Stomach (tissue), 9 donors: Measurements from ENCODE around the gene ABTB2. TPM values are rescaled to one million over a fixed set of nuclear protein-coding genes. Genes with fewer than 3 reads are reported as not detected.
"Not testable (repeated sequence)": the region's sequence is repeated elsewhere in the genome, so short reads cannot be mapped to it uniquely, and the experiment has no call there.

ENCODE experiments used
- DNase-seq, 2 donors: peaks; one replicate each; pipeline versions ENCODE4 v3.0.0 to v3.0.0-alpha.2; 2013 to 2019
- H3K27ac ChIP-seq, 5 donors: fragments of 200-600 bp in 4 of 5; sonication (generic) in 4 of 5; one replicate each; pipeline ENCODE4 v1.5.1; 2013 to 2019; ENCODE audit warnings: mild to moderate bottlenecking in 1 of 5, moderate library complexity in 1 of 5
- H3K27me3 ChIP-seq, 3 donors: fragments of 200-600 bp; sonication (generic); one replicate each; pipeline ENCODE4 v1.5.1; 2017 to 2019; ENCODE audit warnings: mixed run types in 1 of 3
- H3K36me3 ChIP-seq, 4 donors: fragments of 200-600 bp; sonication (generic); 1 replicate in 3 of 4; 2 replicates in 1 of 4; pipeline ENCODE4 v1.5.1; 2016 to 2019
- H3K4me1 ChIP-seq, 4 donors: fragments of 200-600 bp; sonication (generic); one replicate each; pipeline ENCODE4 v1.5.1; 2016 to 2019
- H3K4me3 ChIP-seq, 4 donors: fragments of 200-600 bp; sonication (generic) in 3 of 4; one replicate each; pipeline ENCODE4 v1.5.1; 2016 to 2019; ENCODE audit warnings: mild to moderate bottlenecking in 1 of 4
- H3K9me3 ChIP-seq, 4 donors: fragments of 200-600 bp; sonication (generic); one replicate each; pipeline ENCODE4 v1.5.1; 2016 to 2019
- CTCF ChIP-seq, 7 experiments: fragments of 450-650 bp in 4 of 7; fragments of 200-600 bp in 3 of 7; sonication (generic) in 3 of 7; IDR thresholded peaks; one replicate each; pipeline ENCODE4 v1.5.1; 2016 to 2019; ENCODE audit warnings: antibody characterized with exemption in 7 of 7, control low read depth in 2 of 7, mild to moderate bottlenecking in 1 of 7
- EP300 ChIP-seq: sonication (generic); formaldehyde crosslinking; IDR thresholded peaks from one replicate; pipeline ENCODE4 v1.6.1; 2017; ENCODE audit warnings: antibody characterized with exemption
- POLR2A ChIP-seq, 4 donors: fragments of 450-650 bp; IDR thresholded peaks; one replicate each; pipeline ENCODE4 v1.6.1; 2016; ENCODE audit warnings: antibody characterized with exemption in 4 of 4, control low read depth in 2 of 4, mild to moderate bottlenecking in 1 of 4, moderate library complexity in 1 of 4
- POLR2AphosphoS5 ChIP-seq, 3 donors: sonication (generic); formaldehyde crosslinking; IDR thresholded peaks; one replicate each; pipeline ENCODE4 v1.6.1; 2016; ENCODE audit warnings: antibody characterized with exemption in 3 of 3
- WGBS, 5 donors: extraction: QIAGEN DNeasy Blood & Tissue Kit in 3 of 5; methylation state at CpG; one replicate each; pipeline versions ENCODE4 v1.1.5 to v1.1.7; 2013 to 2018; 5-methylcytosine and 5-hydroxymethylcytosine counted together
- intact Hi-C: fragments of 100-400 bp; cut with DNase I; formaldehyde crosslinking; loops from one replicate; pipeline ENCODE4 v1.15.1; 2023; ENCODE audit warnings: low total_unique reads
- polyA plus RNA-seq, 3 donors: library from polyadenylated mRNA; stranded (reverse); fragments of 200-250 nt; gene quantifications; one replicate each; pipeline ENCODE4 v1.2.3, GENCODE V29; 2013
- total RNA-seq, 5 donors: library from RNA; depleted of rRNA; stranded (reverse); fragments of >200 nt; gene quantifications; one replicate each; pipeline versions ENCODE4 v1.1.0 to v1.2.3, GENCODE V29; 2014 to 2016
- donor health status: healthy with polysubstance abuse.
- donor health status: Bipolar disorder and iron deficiency.
- donor health status: healthy.

ABTB2 gene
- total and polyA plus RNA-seq, 8 donors: 0.58 to 12.7 (median 2.2) TPM

- intact Hi-C loops: no loop called here
- peak overlapping the region in 4 of 5 donors; percentile 2 to 67 (median 52) for H3K27ac ChIP-seq
- H3K27me3 ChIP-seq: no peaks in the 10 kb centered on the region
- no peak overlapping the region for H3K4me3 ChIP-seq
- peaks cover 0 to 15% (median 9%) of the 10 kb centered on the region in 4 donors for H3K4me1 ChIP-seq
- TF ChIP-seq CTCF (IDR thresholded peaks at IDR 0.05): no peak
- TF ChIP-seq POLR2A (IDR thresholded peaks at IDR 0.05): no peak
- TF ChIP-seq POLR2AphosphoS5 (IDR thresholded peaks at IDR 0.05): peak in 2 of 3 donors; percentile 18 to 38
- 52 to 69% (median 59%) methylated on average over 17 of the region's 17 CpGs for WGBS, 5 donors
- H3K36me3 ChIP-seq: no peaks in the 10 kb centered on the region
- peak in 1 of 2 donors; percentile 77 for DNase-seq
- no peaks in the 10 kb centered on the region for H3K9me3 ChIP-seq
Measured at GRCh38 chr11:34223021-34223813, 134.6 kb downstream of the ABTB2 start.

DNA sequence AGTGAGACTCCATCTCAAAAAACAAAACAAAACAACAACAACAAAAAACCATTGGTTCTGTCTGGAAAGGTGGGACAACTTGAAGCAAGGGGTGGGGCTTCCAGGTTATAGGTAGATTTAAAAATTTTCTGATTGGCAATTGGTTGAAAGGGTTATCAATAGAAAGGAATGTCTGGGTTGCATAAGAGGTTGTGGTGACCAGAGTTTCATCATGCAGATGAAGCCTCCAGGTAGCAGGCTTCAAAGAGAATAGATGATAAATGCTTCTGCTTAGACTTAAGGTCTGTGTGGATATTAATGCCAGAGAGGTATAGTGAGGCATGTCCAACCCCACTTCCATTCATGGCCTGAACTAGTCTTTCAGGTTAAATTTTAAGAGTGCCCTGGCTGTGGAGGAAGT, 135.8 kb downstream of the ABTB2 start:
- H3K4me3 ChIP-seq: no peak overlapping the region
- intact Hi-C loops: no loop called here
- peaks cover 0 to 15% (median 9%) of the 10 kb centered on the region in 4 donors for H3K4me1 ChIP-seq

DNA sequence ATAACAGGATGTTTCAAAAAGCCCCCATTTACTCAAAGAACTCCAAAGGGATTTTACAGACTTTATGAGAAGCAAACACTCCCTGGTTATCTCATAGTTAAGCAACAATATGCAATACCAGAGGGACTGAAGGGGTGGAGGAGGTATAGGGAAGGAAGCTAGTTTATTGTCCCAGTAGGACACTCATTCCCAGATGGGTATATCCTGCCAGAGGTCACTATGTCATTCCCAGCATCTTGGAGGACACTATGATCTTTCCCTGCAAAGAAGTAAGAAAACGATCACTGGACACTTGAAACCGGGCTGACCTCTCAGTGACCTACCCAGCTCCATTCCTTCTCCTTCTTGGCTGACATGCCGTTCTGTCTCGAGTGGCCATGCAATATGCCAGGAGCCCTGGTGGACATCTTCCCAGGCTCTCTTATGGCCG, 137.9 kb downstream of the ABTB2 start:
- no peak for DNase-seq
- intact Hi-C loops: no loop called here
- H3K9me3 ChIP-seq: no peaks in the 10 kb centered on the region
- 73 to 88% (median 78%) methylated on average over 5 of the region's 5 CpGs for WGBS, 5 donors
- no peak overlapping the region for H3K27ac ChIP-seq
- H3K4me1 ChIP-seq: peaks cover 0 to 15% (median 9%) of the 10 kb centered on the region in 4 donors
- H3K27me3 ChIP-seq: no peaks in the 10 kb centered on the region
- no peaks in the 10 kb centered on the region for H3K36me3 ChIP-seq
- TF ChIP-seq POLR2A (IDR thresholded peaks at IDR 0.05): no peak
- no peak for TF ChIP-seq EP300
- no peak for TF ChIP-seq CTCF (IDR thresholded peaks at IDR 0.05)
- TF ChIP-seq POLR2AphosphoS5 (IDR thresholded peaks at IDR 0.05): no peak
- no peak overlapping the region for H3K4me3 ChIP-seq

More for the DNA sequence above, 135.8 kb downstream of the ABTB2 start:
- no peak for DNase-seq
- Histone ChIP-seq H3K36me3 (no peaks in the 10 kb centered on the region), H3K27ac (peak overlapping the region in 1 of 5 donors; percentile 15), H3K9me3 (no peaks in the 10 kb centered on the region), H3K27me3 (no peaks in the 10 kb centered on the region)
- TF ChIP-seq POLR2A (IDR thresholded peaks at IDR 0.05) (no peak), POLR2AphosphoS5 (IDR thresholded peaks at IDR 0.05) (no peak), EP300 (no peak), CTCF (IDR thresholded peaks at IDR 0.05) (no peak)

GRCh38 chr11:34219279-34219678, 138.5 kb downstream of the ABTB2 start:
- H3K27ac ChIP-seq: no peak overlapping the region
- H3K9me3 ChIP-seq: no peaks in the 10 kb centered on the region
- H3K27me3 ChIP-seq: no peaks in the 10 kb centered on the region
- H3K36me3 ChIP-seq: no peaks in the 10 kb centered on the region
- H3K4me3 ChIP-seq: no peak overlapping the region
- H3K4me1 ChIP-seq: peaks cover 0 to 15% (median 9%) of the 10 kb centered on the region in 4 donors
- intact Hi-C loops: no loop called here
- TF ChIP-seq CTCF (IDR thresholded peaks at IDR 0.05) (no peak), EP300 (no peak), POLR2AphosphoS5 (IDR thresholded peaks at IDR 0.05) (no peak), POLR2A (IDR thresholded peaks at IDR 0.05) (no peak)
- no peak for DNase-seq
- WGBS, 5 donors: 90 to 100% (median 92%) methylated on average over 1 of the region's 1 CpG

- DNase-seq, H3K4me3 ChIP-seq, H3K27ac ChIP-seq, H3K27me3 ChIP-seq, H3K9me3 ChIP-seq, H3K36me3 ChIP-seq, intact Hi-C loops: not testable (repeated sequence)
- H3K4me1 ChIP-seq: peaks cover 0 to 15% (median 9%) of the 10 kb centered on the region in 4 donors
- 95 to 99% (median 95%) methylated on average over 2 of the region's 2 CpGs for WGBS, 5 donors
Measured at GRCh38 chr11:34218756-34219155, 139.1 kb downstream of the ABTB2 start.
